Glutamatergic neuron (in vitro differentiated cells): ENCODE results near the gene PRKCH. TPM values are rescaled to one million over a fixed set of nuclear protein-coding genes. Genes with fewer than 3 reads are reported as not detected.

ENCODE experiments used
- DNase-seq: peaks from one replicate; pipeline ENCODE4 v3.0.0; 2022
- H3K27ac Mint-ChIP-seq: one replicate; pipeline ENCODE4 v1.8.0; 2020; ENCODE audit warnings: mild to moderate bottlenecking, mixed read lengths, inconsistent platforms; ENCODE audit not compliant: unreplicated experiment
- H3K27me3 Mint-ChIP-seq: one replicate; pipeline ENCODE4 v1.8.0; 2020; ENCODE audit warnings: mild to moderate bottlenecking, moderate library complexity, mixed read lengths, inconsistent platforms; ENCODE audit not compliant: unreplicated experiment
- H3K36me3 Mint-ChIP-seq: one replicate; pipeline ENCODE4 v1.8.0; 2020; ENCODE audit warnings: mild to moderate bottlenecking, mixed read lengths, inconsistent platforms; ENCODE audit not compliant: unreplicated experiment
- H3K4me1 Mint-ChIP-seq: one replicate; pipeline ENCODE4 v1.8.0; 2020; ENCODE audit warnings: mild to moderate bottlenecking, low read depth, mixed read lengths, inconsistent platforms; ENCODE audit not compliant: unreplicated experiment
- H3K4me3 Mint-ChIP-seq: one replicate; pipeline ENCODE4 v1.8.0; 2020; ENCODE audit warnings: mild to moderate bottlenecking, mixed read lengths, inconsistent platforms; ENCODE audit not compliant: unreplicated experiment
- H3K9me3 Mint-ChIP-seq: one replicate; pipeline ENCODE4 v1.8.0; 2020; ENCODE audit warnings: mild to moderate bottlenecking, moderate library complexity, mixed read lengths, inconsistent platforms; ENCODE audit not compliant: unreplicated experiment
- CTCF ChIP-seq: fragments of 200-600 bp; sonication (generic); IDR thresholded peaks from one replicate; pipeline ENCODE4 v1.5.0; 2021; ENCODE audit not compliant: partially characterized antibody, unreplicated experiment
- total RNA-seq: library from RNA; stranded (reverse); fragmentation: NEBNext Ultra II Directional; extraction: Animal tissue kit (Norgen Biotek cat#: 25700); gene quantifications from one replicate; pipeline ENCODE4 v1.2.1, GENCODE V29; 2021; ENCODE audit not compliant: unreplicated experiment

Gene PRKCH
- total RNA-seq, 1 donor from 2014 or later = 0.54 TPM

- no peak overlapping the region for H3K4me3 Mint-ChIP-seq
- H3K27me3 Mint-ChIP-seq = no peaks in the 10 kb centered on the region
- H3K9me3 Mint-ChIP-seq = no peaks in the 10 kb centered on the region
- H3K27ac Mint-ChIP-seq = no peak overlapping the region
- DNase-seq = no peak
- H3K36me3 Mint-ChIP-seq = no peaks in the 10 kb centered on the region
- H3K4me1 Mint-ChIP-seq = peaks cover 3% of the 10 kb centered on the region
- no peak for TF ChIP-seq CTCF
Measured at GRCh38 chr14:61481701-61482100, 160.3 kb downstream of the PRKCH start.

DNA sequence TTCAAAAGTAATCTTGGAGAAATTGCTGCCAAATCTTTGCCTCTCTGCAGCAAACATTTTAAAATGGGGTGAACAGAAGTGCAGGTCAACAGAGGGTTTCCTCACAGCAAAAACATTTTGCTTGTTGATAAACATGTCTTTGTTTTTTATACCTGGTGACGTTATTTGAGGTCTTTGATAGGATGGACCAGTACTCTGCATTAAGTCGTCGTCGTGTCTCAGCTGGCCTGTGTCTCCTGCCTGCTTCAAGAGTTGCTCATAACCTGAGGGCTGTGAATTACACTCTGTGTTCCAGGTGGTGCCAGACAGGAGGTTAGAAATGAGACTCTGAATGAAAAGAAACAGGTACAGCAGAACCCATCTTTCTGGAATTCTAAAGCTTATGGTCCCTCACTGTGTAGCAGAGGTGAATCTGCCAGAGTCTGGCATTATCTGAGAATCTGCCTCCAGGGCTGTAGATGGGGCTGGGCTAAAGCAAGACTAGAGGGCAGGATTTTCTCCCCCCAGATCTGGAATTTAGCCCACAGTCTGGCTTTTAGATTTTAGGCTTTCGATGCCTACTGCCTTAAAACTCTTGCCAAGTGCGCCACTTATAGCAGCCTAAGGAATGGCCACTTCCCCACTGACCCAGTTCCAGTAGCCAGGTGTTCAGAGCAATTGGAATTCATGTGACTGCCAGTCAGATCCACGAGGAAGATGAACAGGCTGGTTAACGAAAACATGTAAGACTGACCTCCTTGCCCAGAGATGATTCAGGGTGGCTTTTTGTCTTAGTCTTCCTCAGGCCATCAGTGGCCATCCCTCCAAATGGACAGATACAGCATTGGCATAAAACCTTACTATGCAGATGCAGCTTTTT, 161.2 kb downstream of the PRKCH start:
- no peaks in the 10 kb centered on the region for H3K36me3 Mint-ChIP-seq
- H3K9me3 Mint-ChIP-seq = no peaks in the 10 kb centered on the region
- DNase-seq = no peak
- no peaks in the 10 kb centered on the region for H3K27me3 Mint-ChIP-seq
- peaks cover 3% of the 10 kb centered on the region for H3K4me1 Mint-ChIP-seq
- TF ChIP-seq CTCF = no peak
- H3K4me3 Mint-ChIP-seq = no peak overlapping the region
- no peak overlapping the region for H3K27ac Mint-ChIP-seq

GRCh38 chr14:61483476-61483875, 162.1 kb downstream of the PRKCH start:
- no peak overlapping the region for H3K27ac Mint-ChIP-seq
- peaks cover 3% of the 10 kb centered on the region for H3K4me1 Mint-ChIP-seq
- H3K9me3 Mint-ChIP-seq = no peaks in the 10 kb centered on the region

DNA sequence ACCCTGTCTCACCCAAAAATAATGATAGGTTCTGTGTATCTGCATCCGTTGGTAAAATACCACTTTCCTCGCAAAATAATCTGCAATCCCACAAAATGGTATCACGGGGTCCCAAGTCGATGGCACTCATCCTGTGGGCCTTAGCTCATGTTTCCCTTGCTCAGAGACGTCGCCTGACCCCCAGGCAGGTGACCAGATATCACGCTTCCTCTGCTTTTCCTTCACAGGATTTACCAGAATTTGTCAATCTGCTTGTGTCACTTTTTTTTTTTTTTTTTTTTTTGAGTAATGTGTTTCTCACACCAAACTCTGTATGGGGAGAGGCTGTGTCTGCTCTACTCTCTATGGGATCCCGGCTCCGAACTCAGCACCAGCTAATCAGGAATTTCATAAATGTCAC, 162.7 kb downstream of the PRKCH start:
- DNase-seq = no peak
- H3K27me3 Mint-ChIP-seq = no peaks in the 10 kb centered on the region
- no peak overlapping the region for H3K27ac Mint-ChIP-seq
- H3K36me3 Mint-ChIP-seq = no peaks in the 10 kb centered on the region
- no peak for TF ChIP-seq CTCF
- H3K4me3 Mint-ChIP-seq = no peak overlapping the region
- peaks cover 3% of the 10 kb centered on the region for H3K4me1 Mint-ChIP-seq
- H3K9me3 Mint-ChIP-seq = no peaks in the 10 kb centered on the region

More at GRCh38 chr14:61483476-61483875, 162.1 kb downstream of the PRKCH start:
- no peak for DNase-seq
- no peaks in the 10 kb centered on the region for H3K36me3 Mint-ChIP-seq
- no peaks in the 10 kb centered on the region for H3K27me3 Mint-ChIP-seq
- TF ChIP-seq CTCF = no peak
- no peak overlapping the region for H3K4me3 Mint-ChIP-seq

GRCh38 chr14:61484826-61485584, 163.6 kb downstream of the PRKCH start:
- H3K9me3 Mint-ChIP-seq = no peaks in the 10 kb centered on the region
- no peaks in the 10 kb centered on the region for H3K4me1 Mint-ChIP-seq
- no peak for DNase-seq
- H3K4me3 Mint-ChIP-seq = no peak overlapping the region
- no peak overlapping the region for H3K27ac Mint-ChIP-seq
- H3K27me3 Mint-ChIP-seq = no peaks in the 10 kb centered on the region
- H3K36me3 Mint-ChIP-seq = no peaks in the 10 kb centered on the region
- no peak for TF ChIP-seq CTCF
